ENCODE results near the gene USP17L29. TPM values are rescaled to one million over a fixed set of nuclear protein-coding genes. Genes with fewer than 3 reads are reported as not detected.
"Not testable (repeated sequence)": the region's sequence is repeated elsewhere in the genome, so short reads cannot be mapped to it uniquely, and the experiment has no call there.

USP17L29 gene
- total RNA-seq, 4 donors from 2014 or later, result not detected

DNA sequence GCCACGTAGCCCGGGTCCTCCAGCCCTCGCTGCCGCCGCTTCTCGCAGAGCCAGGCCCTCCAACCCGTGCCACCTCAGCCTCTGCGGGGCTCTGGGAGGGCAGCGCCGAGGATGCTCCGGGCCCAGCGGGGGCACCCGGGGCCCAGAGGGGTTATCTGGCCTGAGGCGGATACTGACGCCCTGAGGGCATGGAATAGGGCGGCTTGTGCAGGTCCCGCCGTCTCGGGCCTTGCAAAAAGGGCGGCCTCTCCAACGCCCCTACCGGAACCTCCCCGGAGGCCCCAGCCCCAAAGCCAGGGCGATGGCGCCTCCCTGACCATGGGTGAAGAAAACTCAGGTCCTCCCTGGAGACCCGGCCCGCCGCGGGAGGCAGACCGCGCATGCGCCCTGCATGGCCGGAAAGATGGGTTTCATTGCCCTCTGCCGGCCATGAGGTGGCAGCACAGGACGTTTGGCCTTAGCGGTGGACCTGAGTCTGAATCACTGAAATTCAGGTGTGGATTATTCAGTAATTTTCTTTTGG lies 27.6 kb downstream of the USP17L29 start:
- H3K27ac ChIP-seq; H3K36me3 ChIP-seq; DNase-seq; H3K4me1 ChIP-seq; intact Hi-C loops (cut with DNase I); H3K27me3 ChIP-seq; H3K9me3 ChIP-seq: not testable (repeated sequence)
- 14 to 41% methylated on average over 7 to 11 of the region's 36 CpGs for WGBS, 2 donors
- H3K4me3 ChIP-seq, result peak overlapping the region in 3 of 4 donors; percentile 36 to 51 (median 40)
- TF ChIP-seq, protein P1, sequence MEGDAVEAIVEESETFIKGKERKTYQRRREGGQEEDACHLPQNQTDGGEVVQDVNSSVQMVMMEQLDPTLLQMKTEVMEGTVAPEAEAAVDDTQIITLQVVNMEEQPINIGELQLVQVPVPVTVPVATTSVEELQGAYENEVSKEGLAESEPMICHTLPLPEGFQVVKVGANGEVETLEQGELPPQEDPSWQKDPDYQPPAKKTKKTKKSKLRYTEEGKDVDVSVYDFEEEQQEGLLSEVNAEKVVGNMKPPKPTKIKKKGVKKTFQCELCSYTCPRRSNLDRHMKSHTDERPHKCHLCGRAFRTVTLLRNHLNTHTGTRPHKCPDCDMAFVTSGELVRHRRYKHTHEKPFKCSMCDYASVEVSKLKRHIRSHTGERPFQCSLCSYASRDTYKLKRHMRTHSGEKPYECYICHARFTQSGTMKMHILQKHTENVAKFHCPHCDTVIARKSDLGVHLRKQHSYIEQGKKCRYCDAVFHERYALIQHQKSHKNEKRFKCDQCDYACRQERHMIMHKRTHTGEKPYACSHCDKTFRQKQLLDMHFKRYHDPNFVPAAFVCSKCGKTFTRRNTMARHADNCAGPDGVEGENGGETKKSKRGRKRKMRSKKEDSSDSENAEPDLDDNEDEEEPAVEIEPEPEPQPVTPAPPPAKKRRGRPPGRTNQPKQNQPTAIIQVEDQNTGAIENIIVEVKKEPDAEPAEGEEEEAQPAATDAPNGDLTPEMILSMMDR (IDR thresholded peaks at IDR 0.05), result peak; percentile 14 to 59 (median 35)

DNA sequence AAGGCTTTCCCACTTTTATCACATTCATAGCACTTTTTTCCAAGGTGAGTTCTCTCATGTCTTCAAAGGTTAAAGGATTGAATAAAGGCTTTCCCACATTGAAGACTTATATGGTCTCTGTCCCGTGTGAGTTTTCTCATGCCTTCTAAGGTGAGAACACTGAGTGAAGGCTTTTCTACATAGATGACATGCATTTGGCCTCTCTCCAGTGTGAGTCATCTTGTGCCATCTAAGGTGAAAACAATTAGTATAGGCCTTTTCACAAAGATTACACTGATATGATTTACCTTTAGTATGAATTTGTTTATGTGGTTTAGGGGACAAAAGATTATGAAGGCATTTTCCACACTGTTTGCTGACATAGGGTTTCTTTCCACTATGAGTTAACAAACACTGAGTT lies 30.7 kb downstream of the USP17L29 start:
- intact Hi-C loops (cut with DNase I), result no loop called here
- H3K9me3 ChIP-seq, result no peaks in the 10 kb centered on the region
- TF ChIP-seq, protein P1 (IDR thresholded peaks at IDR 0.05), result no peak
- TF ChIP-seq POLR2A (IDR thresholded peaks at IDR 0.05), result no peak
- no peaks in the 10 kb centered on the region for H3K27me3 ChIP-seq
- WGBS, 2 donors, result 38 to 71% methylated on average over 1 of the region's 1 CpG
- no peaks in the 10 kb centered on the region for H3K36me3 ChIP-seq
- DNase-seq, result no peak
- no peak overlapping the region for H3K27ac ChIP-seq
- H3K4me1 ChIP-seq, result peaks cover 0 to 4% (median 0%) of the 10 kb centered on the region in 3 donors
- H3K4me3 ChIP-seq, result no peak overlapping the region

DNA sequence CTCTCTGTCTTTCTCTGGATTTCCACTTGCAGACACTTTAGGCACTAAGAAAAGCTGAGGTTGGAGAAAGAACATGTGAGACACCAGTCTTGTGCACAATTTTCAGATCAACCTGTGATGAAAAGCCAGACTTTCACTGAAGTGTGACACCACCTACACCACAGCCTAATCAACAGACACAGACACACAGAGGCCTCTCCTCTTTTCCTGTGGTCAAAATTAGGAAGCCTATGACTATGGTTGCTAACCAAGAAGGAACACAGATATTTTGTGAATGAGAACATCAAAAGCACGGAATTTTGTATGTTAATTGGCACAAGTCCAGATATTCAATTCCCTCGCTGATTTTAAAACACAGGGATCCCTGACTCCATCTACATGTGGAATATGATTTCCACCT lies 35.6 kb downstream of the USP17L29 start:
- DNase-seq; H3K27me3 ChIP-seq; H3K27ac ChIP-seq; H3K4me3 ChIP-seq; H3K4me1 ChIP-seq; intact Hi-C loops (cut with DNase I); H3K9me3 ChIP-seq; H3K36me3 ChIP-seq: not testable (repeated sequence)
- WGBS, 2 donors, result 43 to 59% methylated on average over 2 of the region's 2 CpGs

Other genes with a start within 250 kb of the USP17L29 start
- not detected for gene FAM90A26, start 183.2 kb upstream of the USP17L29 start, total RNA-seq
- not detected for gene USP17L10, start 143.0 kb upstream of the USP17L29 start, total RNA-seq
- gene USP17L11, start 138.2 kb upstream of the USP17L29 start, total RNA-seq, result not detected
- not detected for gene USP17L12, start 133.5 kb upstream of the USP17L29 start, total RNA-seq
- gene USP17L13, start 128.7 kb upstream of the USP17L29 start, total RNA-seq, result not detected
- not detected for gene USP17L15, start 119.3 kb upstream of the USP17L29 start, total RNA-seq
- gene USP17L17, start 109.8 kb upstream of the USP17L29 start, total RNA-seq, result not detected
- gene USP17L18, start 105.0 kb upstream of the USP17L29 start, total RNA-seq, result not detected
- gene USP17L19, start 100.3 kb upstream of the USP17L29 start, total RNA-seq, result not detected
- not detected for gene USP17L20, start 95.5 kb upstream of the USP17L29 start, total RNA-seq
- gene USP17L21, start 90.8 kb upstream of the USP17L29 start, total RNA-seq, result not detected
- gene USP17L22, start 86.0 kb upstream of the USP17L29 start, total RNA-seq, result not detected
- not detected for gene USP17L24, start 28.5 kb upstream of the USP17L29 start, total RNA-seq
- gene USP17L25, start 23.7 kb upstream of the USP17L29 start, total RNA-seq, result not detected
- gene USP17L26, start 19.0 kb upstream of the USP17L29 start, total RNA-seq, result not detected
- not detected for gene USP17L5, start 14.2 kb upstream of the USP17L29 start, total RNA-seq
- gene USP17L27, start 9.5 kb upstream of the USP17L29 start, total RNA-seq, result not detected
- not detected for gene USP17L28, start 4.7 kb upstream of the USP17L29 start, total RNA-seq
- gene USP17L30, start 9.5 kb downstream of the USP17L29 start, total RNA-seq, result not detected
- not detected for gene DEFB131A, start 90.8 kb downstream of the USP17L29 start, total RNA-seq

Measured in esophagus squamous epithelium (tissue), 5 donors.